PFSK-1 (cell line): ENCODE results near the gene IFT52.

Experiments
- FOXP2 ChIP-seq: optimal IDR thresholded peaks from 2 replicates; pipeline ENCODE3; 2011; ENCODE audit warnings: borderline replicate concordance, control low read depth, inconsistent platforms; ENCODE audit not compliant: insufficient read depth; ENCODE audit errors: extremely low read length, extremely low read depth
- POLR2AphosphoS5 ChIP-seq: IDR thresholded peaks from 2 replicates; pipeline ENCODE4 v1.6.1; 2012; ENCODE audit warnings: low read depth, mild to moderate bottlenecking, control low read depth, low read length, moderate library complexity
- SIN3A ChIP-seq: IDR thresholded peaks from 2 replicates; pipeline ENCODE4 v1.6.1; 2012; ENCODE audit warnings: mild to moderate bottlenecking, low read length, moderate library complexity, borderline replicate concordance; ENCODE audit not compliant: insufficient read depth
- TAF1 ChIP-seq: IDR thresholded peaks from 2 replicates; pipeline ENCODE4 v1.6.1; 2012; ENCODE audit warnings: low read length, control low read depth, borderline replicate concordance; ENCODE audit not compliant: insufficient read depth
- TF ChIP-seq, protein P1 (sequence below), 2 experiments: IDR thresholded peaks; 2 replicates each; pipeline versions ENCODE4 v1.6.1 to v1.8.0; 2011 to 2012; ENCODE audit warnings: low read depth in 2 of 2, low read length in 2 of 2, control low read depth in 1 of 2, inconsistent platforms in 1 of 2, mild to moderate bottlenecking in 1 of 2, moderate library complexity in 1 of 2; ENCODE audit not compliant: insufficient read depth in 1 of 2

IFT52 gene

DNA sequence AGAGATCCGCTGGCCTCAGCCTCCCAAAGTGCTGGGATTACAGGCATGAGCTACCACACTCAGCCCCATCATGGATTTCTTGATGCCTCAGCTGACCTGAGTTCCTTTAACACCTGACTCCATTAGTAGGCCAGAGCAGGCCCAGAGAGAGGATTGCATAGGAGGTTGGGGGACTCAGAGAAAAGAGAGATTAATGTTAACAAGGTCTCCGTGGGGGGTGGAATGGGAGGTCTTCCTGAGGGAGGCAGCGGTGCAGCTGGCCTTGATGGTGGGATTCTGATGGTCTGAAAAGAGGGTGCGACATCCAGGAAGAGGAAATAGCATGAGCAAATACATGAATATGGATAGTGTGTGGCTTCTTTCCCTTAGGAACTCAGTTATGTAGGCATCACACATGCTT lies 22.0 kb upstream of the IFT52 start:
- TF ChIP-seq SIN3A (no peak), POLR2AphosphoS5 (no peak), TAF1 (no peak), FOXP2 (no peak)
- TF ChIP-seq, protein P1, sequence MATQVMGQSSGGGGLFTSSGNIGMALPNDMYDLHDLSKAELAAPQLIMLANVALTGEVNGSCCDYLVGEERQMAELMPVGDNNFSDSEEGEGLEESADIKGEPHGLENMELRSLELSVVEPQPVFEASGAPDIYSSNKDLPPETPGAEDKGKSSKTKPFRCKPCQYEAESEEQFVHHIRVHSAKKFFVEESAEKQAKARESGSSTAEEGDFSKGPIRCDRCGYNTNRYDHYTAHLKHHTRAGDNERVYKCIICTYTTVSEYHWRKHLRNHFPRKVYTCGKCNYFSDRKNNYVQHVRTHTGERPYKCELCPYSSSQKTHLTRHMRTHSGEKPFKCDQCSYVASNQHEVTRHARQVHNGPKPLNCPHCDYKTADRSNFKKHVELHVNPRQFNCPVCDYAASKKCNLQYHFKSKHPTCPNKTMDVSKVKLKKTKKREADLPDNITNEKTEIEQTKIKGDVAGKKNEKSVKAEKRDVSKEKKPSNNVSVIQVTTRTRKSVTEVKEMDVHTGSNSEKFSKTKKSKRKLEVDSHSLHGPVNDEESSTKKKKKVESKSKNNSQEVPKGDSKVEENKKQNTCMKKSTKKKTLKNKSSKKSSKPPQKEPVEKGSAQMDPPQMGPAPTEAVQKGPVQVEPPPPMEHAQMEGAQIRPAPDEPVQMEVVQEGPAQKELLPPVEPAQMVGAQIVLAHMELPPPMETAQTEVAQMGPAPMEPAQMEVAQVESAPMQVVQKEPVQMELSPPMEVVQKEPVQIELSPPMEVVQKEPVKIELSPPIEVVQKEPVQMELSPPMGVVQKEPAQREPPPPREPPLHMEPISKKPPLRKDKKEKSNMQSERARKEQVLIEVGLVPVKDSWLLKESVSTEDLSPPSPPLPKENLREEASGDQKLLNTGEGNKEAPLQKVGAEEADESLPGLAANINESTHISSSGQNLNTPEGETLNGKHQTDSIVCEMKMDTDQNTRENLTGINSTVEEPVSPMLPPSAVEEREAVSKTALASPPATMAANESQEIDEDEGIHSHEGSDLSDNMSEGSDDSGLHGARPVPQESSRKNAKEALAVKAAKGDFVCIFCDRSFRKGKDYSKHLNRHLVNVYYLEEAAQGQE (IDR thresholded peaks at IDR 0.05; ENCODE audit: insufficient read depth in 1 of 2, low read depth in 2 of 2, low read length in 2 of 2), result no peak

DNA sequence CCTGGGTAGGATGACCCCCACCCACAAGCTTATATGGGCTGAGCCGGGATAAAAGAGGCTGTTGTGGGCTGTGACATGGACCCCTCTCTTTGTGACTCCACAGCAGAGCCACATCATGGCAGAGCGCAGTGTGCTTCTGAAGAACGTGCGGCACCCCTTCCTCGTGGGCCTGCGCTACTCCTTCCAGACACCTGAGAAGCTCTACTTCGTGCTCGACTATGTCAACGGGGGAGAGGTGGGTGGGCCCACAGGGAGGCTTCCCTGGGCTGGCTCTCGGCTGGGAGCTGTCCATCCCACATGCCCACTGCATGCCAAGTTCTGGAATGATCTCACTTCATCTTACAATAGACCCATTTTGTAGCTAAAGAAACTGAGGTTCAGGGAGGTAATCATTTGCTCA lies 21.5 kb upstream of the IFT52 start:
- TF ChIP-seq, protein P1 (IDR thresholded peaks at IDR 0.05; ENCODE audit: insufficient read depth in 1 of 2, low read depth in 2 of 2, low read length in 2 of 2), result no peak
- TF ChIP-seq SIN3A, result no peak
- TF ChIP-seq FOXP2, result no peak
- TF ChIP-seq POLR2AphosphoS5, result no peak
- TF ChIP-seq TAF1, result no peak

DNA sequence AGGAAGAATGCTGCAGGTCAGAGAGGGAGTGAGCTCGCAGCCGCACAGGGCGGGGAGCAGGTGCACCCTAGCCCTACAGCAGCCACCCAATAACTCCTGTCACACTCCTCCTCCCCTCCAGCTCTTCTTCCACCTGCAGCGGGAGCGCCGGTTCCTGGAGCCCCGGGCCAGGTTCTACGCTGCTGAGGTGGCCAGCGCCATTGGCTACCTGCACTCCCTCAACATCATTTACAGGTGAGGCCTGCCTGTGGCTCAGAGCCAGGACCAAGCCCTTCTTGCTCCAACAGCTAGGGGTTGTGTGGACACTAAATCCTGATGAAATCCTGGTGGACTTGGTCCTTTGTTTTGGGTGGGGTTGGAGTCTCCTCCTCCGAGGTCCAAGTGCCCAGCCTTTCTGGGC lies 20.2 kb upstream of the IFT52 start:
- TF ChIP-seq SIN3A (no peak), POLR2AphosphoS5 (no peak), FOXP2 (no peak), TAF1 (no peak)
- TF ChIP-seq, protein P1 (IDR thresholded peaks at IDR 0.05; ENCODE audit: insufficient read depth in 1 of 2, low read depth in 2 of 2, low read length in 2 of 2), result no peak

DNA sequence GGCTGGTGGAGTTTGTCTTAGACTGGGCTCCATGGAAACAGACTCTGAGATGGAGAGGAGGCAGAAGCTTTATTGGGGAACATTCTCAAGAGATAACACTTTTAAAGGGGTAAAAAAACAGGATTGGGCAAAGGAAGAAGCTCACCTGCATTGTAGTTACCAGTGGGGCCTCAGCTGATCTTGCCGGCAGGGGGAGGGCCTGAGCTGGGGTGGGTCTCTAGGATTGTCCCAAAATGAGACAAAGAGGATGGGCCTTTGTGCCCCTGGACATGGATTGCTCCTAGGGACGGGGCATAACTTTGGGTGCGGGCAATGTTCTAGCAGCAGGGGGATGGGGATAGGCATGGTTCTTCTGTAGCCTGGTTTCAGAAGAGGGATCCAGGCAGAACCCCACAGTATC lies 19.4 kb upstream of the IFT52 start:
- TF ChIP-seq, protein P1 (IDR thresholded peaks at IDR 0.05; ENCODE audit: insufficient read depth in 1 of 2, low read depth in 2 of 2, low read length in 2 of 2), result no peak
- TF ChIP-seq FOXP2 (no peak), TAF1 (no peak), SIN3A (no peak), POLR2AphosphoS5 (no peak)

DNA sequence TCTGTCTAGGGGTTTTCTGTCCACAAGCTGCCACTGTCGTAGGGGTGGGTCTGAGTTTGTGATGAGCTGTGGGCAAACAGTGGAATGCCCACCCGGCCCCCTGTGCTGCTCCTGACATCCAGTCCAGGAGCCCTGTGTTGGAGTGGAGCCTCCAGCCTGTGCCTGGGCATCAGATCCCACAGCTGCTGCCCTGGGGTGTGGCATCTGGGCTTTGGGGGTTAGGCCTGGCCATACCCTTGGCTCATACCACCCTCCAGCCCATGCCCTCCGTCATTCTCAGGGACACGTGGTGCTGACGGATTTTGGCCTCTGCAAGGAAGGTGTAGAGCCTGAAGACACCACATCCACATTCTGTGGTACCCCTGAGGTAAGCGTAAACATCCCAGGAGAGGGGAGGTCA lies 19.0 kb upstream of the IFT52 start:
- TF ChIP-seq, protein P1 (IDR thresholded peaks at IDR 0.05; ENCODE audit: insufficient read depth in 1 of 2, low read depth in 2 of 2, low read length in 2 of 2), result no peak
- TF ChIP-seq SIN3A (no peak), POLR2AphosphoS5 (no peak), TAF1 (no peak), FOXP2 (no peak)
